HEK293 (cell line): Measurements from ENCODE around the gene UTP14A.

Experiments used
- CTCF ChIA-PET: fragments of 350-600 bp; formaldehyde crosslinking; extraction: SDS; loops from one replicate; lab custom pipeline; 2021; ENCODE audit warnings: antibody characterized with exemption; lab: Yijun Ruan, JAX
- POLR2A ChIA-PET: fragments of 300-600 bp; formaldehyde crosslinking; extraction: SDS; loops from one replicate; lab custom pipeline; 2020; ENCODE audit warnings: antibody characterized with exemption, inconsistent platforms; lab: Yijun Ruan, JAX
- H3K27ac ChIP-seq: fragments of 200-500 bp; sonication (Bioruptor generic); 2 replicates; pipeline ENCODE4 v1.5.1; 2014; ENCODE audit warnings: low read depth, low read length, control low read depth, inconsistent platforms; ENCODE audit errors: extremely low read depth
- H3K36me3 ChIP-seq, 2 experiments: fragments of 200-500 bp in 1 of 2; sonication (Bioruptor generic) in 1 of 2; 1 replicate in 1 of 2; 2 replicates in 1 of 2; pipeline ENCODE4 v1.5.1; 2014 to 2017; ENCODE audit warnings: inconsistent platforms in 2 of 2, low read length in 2 of 2; ENCODE audit not compliant: control insufficient read depth in 2 of 2, insufficient read depth in 1 of 2
- H3K4me1 ChIP-seq: fragments of 200-500 bp; sonication (Bioruptor generic); 2 replicates; pipeline ENCODE4 v1.5.1; 2014; ENCODE audit warnings: mild to moderate bottlenecking, low read length, inconsistent platforms; ENCODE audit not compliant: control insufficient read depth, insufficient read depth
- H3K4me3 ChIP-seq: 2 replicates; pipeline ENCODE4 v1.5.1; 2011; ENCODE audit warnings: low read depth, mild to moderate bottlenecking, control low read depth, low read length, moderate library complexity
- H3K9me3 ChIP-seq: fragments of 200-500 bp; sonication (Bioruptor generic); 2 replicates; pipeline ENCODE4 v1.5.1; 2014; ENCODE audit warnings: low read depth, low read length, inconsistent platforms; ENCODE audit not compliant: control insufficient read depth, insufficient read depth
- GLIS2 ChIP-seq: fragments of 450-650 bp; formaldehyde crosslinking; IDR thresholded peaks from 2 replicates; pipeline ENCODE4 v1.5.1; 2016; ENCODE audit warnings: missing biosample characterization, missing genetic modification characterization
- KLF1 ChIP-seq: fragments of 450-650 bp; formaldehyde crosslinking; IDR thresholded peaks from 2 replicates; pipeline ENCODE4 v1.5.1; 2016; ENCODE audit warnings: missing biosample characterization, missing genetic modification characterization
- PBX3 ChIP-seq: sonication (generic); formaldehyde crosslinking; IDR thresholded peaks from 2 replicates; pipeline ENCODE4 v1.8.1; 2022; ENCODE audit warnings: mild to moderate bottlenecking, moderate library complexity, missing genetic modification reagents
- SCRT2 ChIP-seq: fragments of 450-650 bp; formaldehyde crosslinking; IDR thresholded peaks from 2 replicates; pipeline ENCODE4 v1.5.1; 2016; ENCODE audit warnings: missing biosample characterization, missing genetic modification characterization
- SETDB1 ChIP-seq: IDR thresholded peaks from one replicate; pipeline ENCODE4 v1.6.1; 2017; ENCODE audit warnings: mild to moderate bottlenecking, low read length, moderate library complexity, mixed read lengths; ENCODE audit not compliant: insufficient read length
- ZBTB10 ChIP-seq: fragments of 450-650 bp; formaldehyde crosslinking; IDR thresholded peaks from 2 replicates; pipeline ENCODE4 v1.5.1; 2016; ENCODE audit warnings: missing biosample characterization, missing genetic modification characterization
- ZBTB17 ChIP-seq: fragments of 450-650 bp; formaldehyde crosslinking; IDR thresholded peaks from 2 replicates; pipeline ENCODE4 v1.5.1; 2016; ENCODE audit warnings: missing biosample characterization, missing genetic modification characterization
- ZFP69B ChIP-seq: fragments of 450-650 bp; formaldehyde crosslinking; IDR thresholded peaks from 2 replicates; pipeline ENCODE4 v1.5.1; 2016; ENCODE audit warnings: missing biosample characterization, missing genetic modification characterization
- ZNF133 ChIP-seq: fragments of 450-650 bp; formaldehyde crosslinking; IDR thresholded peaks from 2 replicates; pipeline ENCODE4 v1.5.1; 2016; ENCODE audit warnings: missing biosample characterization, missing genetic modification characterization
- ZNF155 ChIP-seq: fragments of 450-650 bp; formaldehyde crosslinking; IDR thresholded peaks from 2 replicates; pipeline ENCODE4 v1.5.1; 2016; ENCODE audit warnings: missing biosample characterization, missing genetic modification characterization
- ZNF311 ChIP-seq: fragments of 450-650 bp; formaldehyde crosslinking; IDR thresholded peaks from 2 replicates; pipeline ENCODE4 v1.5.1; 2017; ENCODE audit warnings: missing biosample characterization, missing genetic modification characterization, borderline replicate concordance
- ZNF341 ChIP-seq: fragments of 450-650 bp; formaldehyde crosslinking; IDR thresholded peaks from 2 replicates; pipeline ENCODE4; 2016; ENCODE audit warnings: low read depth, missing biosample characterization, missing genetic modification characterization
- ZNF37A ChIP-seq: fragments of 450-650 bp; IDR thresholded peaks from 2 replicates; pipeline ENCODE4 v1.5.1; 2018; ENCODE audit warnings: missing biosample characterization, missing genetic modification characterization
- ZNF404 ChIP-seq: fragments of 450-650 bp; formaldehyde crosslinking; IDR thresholded peaks from 2 replicates; pipeline ENCODE4 v1.5.1; 2017; ENCODE audit warnings: missing biosample characterization, missing genetic modification characterization
- ZNF596 ChIP-seq: fragments of 450-650 bp; IDR thresholded peaks from 2 replicates; pipeline ENCODE4 v1.5.0; 2018; ENCODE audit warnings: missing biosample characterization, mild to moderate bottlenecking, missing genetic modification characterization, moderate library complexity
- ZNF621 ChIP-seq: fragments of 450-650 bp; formaldehyde crosslinking; IDR thresholded peaks from 2 replicates; pipeline ENCODE4 v1.5.1; 2017; ENCODE audit warnings: missing biosample characterization, missing genetic modification characterization
- ZNF664 ChIP-seq: fragments of 450-650 bp; formaldehyde crosslinking; IDR thresholded peaks from 2 replicates; pipeline ENCODE4 v1.5.1; 2016; ENCODE audit warnings: missing biosample characterization, missing genetic modification characterization
- ZNF677 ChIP-seq: fragments of 450-650 bp; IDR thresholded peaks from 2 replicates; pipeline ENCODE4 v1.5.0; 2018; ENCODE audit warnings: missing biosample characterization, mild to moderate bottlenecking, missing genetic modification characterization, moderate library complexity
- ZNF747 ChIP-seq: fragments of 450-650 bp; formaldehyde crosslinking; IDR thresholded peaks from 2 replicates; pipeline ENCODE4 v1.5.1; 2016; ENCODE audit warnings: missing biosample characterization, missing genetic modification characterization
- ZNF791 ChIP-seq: fragments of 450-650 bp; formaldehyde crosslinking; IDR thresholded peaks from 2 replicates; pipeline ENCODE4 v1.5.1; 2016; ENCODE audit warnings: missing biosample characterization, missing genetic modification characterization
- TF ChIP-seq, protein P1 (sequence below): fragments of 450-650 bp; formaldehyde crosslinking; IDR thresholded peaks from 2 replicates; pipeline ENCODE4 v1.5.1; 2017; ENCODE audit warnings: missing biosample characterization, mild to moderate bottlenecking, missing genetic modification characterization, moderate library complexity
- TF ChIP-seq, protein P2 (sequence below): fragments of 450-650 bp; formaldehyde crosslinking; optimal IDR thresholded peaks from 2 replicates; pipeline ENCODE3; 2016; ENCODE audit warnings: missing biosample characterization, mild to moderate bottlenecking, missing genetic modification characterization
- TF ChIP-seq, protein P3 (sequence below): fragments of 450-650 bp; formaldehyde crosslinking; IDR thresholded peaks from 2 replicates; pipeline ENCODE4 v1.5.1; 2016; ENCODE audit warnings: missing biosample characterization, missing genetic modification characterization

The UTP14A gene

DNA sequence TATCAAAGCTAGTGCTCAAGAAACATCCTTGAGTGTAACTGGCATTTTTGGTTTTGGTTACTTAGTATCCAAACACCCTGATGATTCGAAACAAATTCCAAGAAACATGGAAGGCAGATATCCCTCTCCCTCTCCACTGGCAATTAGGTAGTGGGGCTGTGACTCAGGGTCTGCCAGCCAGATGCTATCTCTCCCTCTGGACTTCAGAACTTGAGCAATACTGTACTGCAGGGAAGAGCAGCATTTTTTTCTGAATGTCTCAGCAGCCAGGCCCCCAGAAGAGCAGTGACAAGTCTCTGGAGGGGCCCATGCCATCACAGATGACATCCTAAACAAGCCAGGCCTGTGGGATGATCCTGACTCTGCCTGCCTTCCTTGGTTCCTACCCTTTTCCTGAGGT is 39.2 kb downstream of the UTP14A start:
- CTCF ChIA-PET: interaction anchor here (1.2 kb wide), 1 partner anchor 22 kb away, joined by 5 read pairs; no protein-coding TSS in a partner anchor
- H3K36me3 ChIP-seq: no peaks in the 10 kb centered on the region
- TF ChIP-seq PBX3: no peak
- TF ChIP-seq ZNF621 (tag by site-specific recombination): no peak
- no peak for TF ChIP-seq ZNF791 (tag by site-specific recombination)
- no peak for TF ChIP-seq ZNF747 (tag by site-specific recombination)
- TF ChIP-seq ZBTB10 (tag by site-specific recombination): no peak
- TF ChIP-seq, protein P1, sequence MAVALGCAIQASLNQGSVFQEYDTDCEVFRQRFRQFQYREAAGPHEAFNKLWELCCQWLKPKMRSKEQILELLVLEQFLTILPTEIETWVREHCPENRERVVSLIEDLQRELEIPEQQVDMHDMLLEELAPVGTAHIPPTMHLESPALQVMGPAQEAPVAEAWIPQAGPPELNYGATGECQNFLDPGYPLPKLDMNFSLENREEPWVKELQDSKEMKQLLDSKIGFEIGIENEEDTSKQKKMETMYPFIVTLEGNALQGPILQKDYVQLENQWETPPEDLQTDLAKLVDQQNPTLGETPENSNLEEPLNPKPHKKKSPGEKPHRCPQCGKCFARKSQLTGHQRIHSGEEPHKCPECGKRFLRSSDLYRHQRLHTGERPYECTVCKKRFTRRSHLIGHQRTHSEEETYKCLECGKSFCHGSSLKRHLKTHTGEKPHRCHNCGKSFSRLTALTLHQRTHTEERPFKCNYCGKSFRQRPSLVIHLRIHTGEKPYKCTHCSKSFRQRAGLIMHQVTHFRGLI (tag by site-specific recombination): no peak
- TF ChIP-seq, protein P2, sequence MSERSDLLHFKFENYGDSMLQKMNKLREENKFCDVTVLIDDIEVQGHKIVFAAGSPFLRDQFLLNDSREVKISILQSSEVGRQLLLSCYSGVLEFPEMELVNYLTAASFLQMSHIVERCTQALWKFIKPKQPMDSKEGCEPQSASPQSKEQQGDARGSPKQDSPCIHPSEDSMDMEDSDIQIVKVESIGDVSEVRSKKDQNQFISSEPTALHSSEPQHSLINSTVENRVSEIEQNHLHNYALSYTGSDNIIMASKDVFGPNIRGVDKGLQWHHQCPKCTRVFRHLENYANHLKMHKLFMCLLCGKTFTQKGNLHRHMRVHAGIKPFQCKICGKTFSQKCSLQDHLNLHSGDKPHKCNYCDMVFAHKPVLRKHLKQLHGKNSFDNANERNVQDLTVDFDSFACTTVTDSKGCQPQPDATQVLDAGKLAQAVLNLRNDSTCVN: no peak
- TF ChIP-seq ZNF596 (tag by site-specific recombination): no peak
- POLR2A ChIA-PET: no interaction called here
- no peak overlapping the region for H3K4me3 ChIP-seq
- H3K9me3 ChIP-seq: no peaks in the 10 kb centered on the region
- no peaks in the 10 kb centered on the region for H3K4me1 ChIP-seq
- H3K27ac ChIP-seq: no peak overlapping the region

GRCh38 chrX:129953334-129953648 is 47.3 kb downstream of the UTP14A start:
- H3K9me3 ChIP-seq: no peaks in the 10 kb centered on the region
- H3K36me3 ChIP-seq: no peaks in the 10 kb centered on the region
- CTCF ChIA-PET: interaction anchor here (1.1 kb wide), 1 partner anchor 13 kb away, joined by 5 read pairs; no protein-coding TSS in a partner anchor
- no peak for TF ChIP-seq ZNF664 (tag by site-specific recombination)
- TF ChIP-seq ZNF677 (tag by site-specific recombination): no peak
- no peak for TF ChIP-seq ZNF133 (tag by site-specific recombination)
- TF ChIP-seq ZNF37A: no peak
- TF ChIP-seq SETDB1: no peak
- TF ChIP-seq ZFP69B (tag by site-specific recombination): no peak
- TF ChIP-seq SCRT2 (tag by site-specific recombination): no peak
- TF ChIP-seq ZBTB17 (tag by site-specific recombination): no peak
- TF ChIP-seq, all 188 proteins: peak for 0
- H3K4me3 ChIP-seq: no peak overlapping the region
- H3K27ac ChIP-seq: no peak overlapping the region
- POLR2A ChIA-PET: no interaction called here
- H3K4me1 ChIP-seq: no peaks in the 10 kb centered on the region

GRCh38 chrX:129953881-129954280 is 47.9 kb downstream of the UTP14A start:
- no peaks in the 10 kb centered on the region for H3K9me3 ChIP-seq
- ChIA-PET POLR2A (interaction anchor here (0.6 kb wide), 1 partner anchor 10 kb away, joined by 7 read pairs; no protein-coding TSS in a partner anchor), CTCF (interaction anchor here (1.1 kb wide), 1 partner anchor 14 kb away, joined by 5 read pairs; no protein-coding TSS in a partner anchor)
- no peak overlapping the region for H3K27ac ChIP-seq
- no peak overlapping the region for H3K4me3 ChIP-seq
- no peaks in the 10 kb centered on the region for H3K4me1 ChIP-seq
- H3K36me3 ChIP-seq: no peaks in the 10 kb centered on the region
- TF ChIP-seq KLF1 (tag by site-specific recombination) (no peak), ZNF341 (tag by site-specific recombination) (no peak), ZNF155 (tag by site-specific recombination) (no peak), ZNF664 (tag by site-specific recombination) (no peak), ZNF311 (tag by site-specific recombination) (no peak), ZNF404 (no peak), GLIS2 (tag by site-specific recombination) (no peak)
- TF ChIP-seq, protein P3, sequence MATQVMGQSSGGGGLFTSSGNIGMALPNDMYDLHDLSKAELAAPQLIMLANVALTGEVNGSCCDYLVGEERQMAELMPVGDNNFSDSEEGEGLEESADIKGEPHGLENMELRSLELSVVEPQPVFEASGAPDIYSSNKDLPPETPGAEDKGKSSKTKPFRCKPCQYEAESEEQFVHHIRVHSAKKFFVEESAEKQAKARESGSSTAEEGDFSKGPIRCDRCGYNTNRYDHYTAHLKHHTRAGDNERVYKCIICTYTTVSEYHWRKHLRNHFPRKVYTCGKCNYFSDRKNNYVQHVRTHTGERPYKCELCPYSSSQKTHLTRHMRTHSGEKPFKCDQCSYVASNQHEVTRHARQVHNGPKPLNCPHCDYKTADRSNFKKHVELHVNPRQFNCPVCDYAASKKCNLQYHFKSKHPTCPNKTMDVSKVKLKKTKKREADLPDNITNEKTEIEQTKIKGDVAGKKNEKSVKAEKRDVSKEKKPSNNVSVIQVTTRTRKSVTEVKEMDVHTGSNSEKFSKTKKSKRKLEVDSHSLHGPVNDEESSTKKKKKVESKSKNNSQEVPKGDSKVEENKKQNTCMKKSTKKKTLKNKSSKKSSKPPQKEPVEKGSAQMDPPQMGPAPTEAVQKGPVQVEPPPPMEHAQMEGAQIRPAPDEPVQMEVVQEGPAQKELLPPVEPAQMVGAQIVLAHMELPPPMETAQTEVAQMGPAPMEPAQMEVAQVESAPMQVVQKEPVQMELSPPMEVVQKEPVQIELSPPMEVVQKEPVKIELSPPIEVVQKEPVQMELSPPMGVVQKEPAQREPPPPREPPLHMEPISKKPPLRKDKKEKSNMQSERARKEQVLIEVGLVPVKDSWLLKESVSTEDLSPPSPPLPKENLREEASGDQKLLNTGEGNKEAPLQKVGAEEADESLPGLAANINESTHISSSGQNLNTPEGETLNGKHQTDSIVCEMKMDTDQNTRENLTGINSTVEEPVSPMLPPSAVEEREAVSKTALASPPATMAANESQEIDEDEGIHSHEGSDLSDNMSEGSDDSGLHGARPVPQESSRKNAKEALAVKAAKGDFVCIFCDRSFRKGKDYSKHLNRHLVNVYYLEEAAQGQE (tag by site-specific recombination): no peak
